Measurements from ENCODE around the gene BLMH. TPM values are rescaled to one million over a fixed set of nuclear protein-coding genes. Genes with fewer than 3 reads are reported as not detected.

The BLMH gene
- total RNA-seq, 4 donors from 2014 or later = 17.5 to 31.7 (median 27.1) TPM

DNA sequence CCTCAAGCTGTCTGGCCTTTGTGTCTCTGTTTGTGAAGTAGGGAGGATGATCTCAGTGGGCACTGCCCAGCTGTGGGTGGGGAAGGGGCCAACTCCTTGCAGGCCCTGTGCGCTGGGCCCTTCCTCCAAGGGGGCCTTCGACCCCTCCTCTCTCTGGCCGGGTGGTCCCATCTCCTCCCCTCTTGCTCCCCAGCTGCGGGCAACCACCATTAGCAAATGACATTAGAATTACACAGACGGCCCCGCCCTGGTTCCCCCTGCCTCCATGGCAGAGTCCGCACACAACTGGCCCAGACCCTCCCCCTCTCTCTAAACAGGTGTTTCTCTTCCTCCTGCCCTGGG, 53.8 kb downstream of the BLMH start:
- no peak for TF ChIP-seq POLR2A (IDR thresholded peaks at IDR 0.05)
- TF ChIP-seq CTCF (IDR thresholded peaks at IDR 0.05) = no peak
- Histone ChIP-seq H3K4me1 (peaks cover 14 to 23% of the 10 kb centered on the region in 2 donors), H3K27me3 (no peaks in the 10 kb centered on the region), H3K4me3 (replicated peaks in 1 of 3) (no peak overlapping the region), H3K36me3 (no peaks in the 10 kb centered on the region), H3K27ac (no peak overlapping the region), H3K9me3 (no peaks in the 10 kb centered on the region)
- DNase-seq = no peak
- intact Hi-C loops (cut with DNase I) = no loop called here
- 50 to 53% methylated on average over 7 of the region's 7 CpGs for WGBS, 2 donors

GRCh38 chr17:30237296-30238002, 54.3 kb downstream of the BLMH start:
- Histone ChIP-seq H3K4me1 (peaks cover 14 to 23% of the 10 kb centered on the region in 2 donors), H3K27me3 (no peaks in the 10 kb centered on the region), H3K36me3 (no peaks in the 10 kb centered on the region), H3K9me3 (no peaks in the 10 kb centered on the region), H3K4me3 (replicated peaks in 1 of 3) (no peak overlapping the region), H3K27ac (no peak overlapping the region)
- no peak for DNase-seq
- WGBS, 2 donors = 24 to 34% methylated on average over 19 to 20 of the region's 21 CpGs
- intact Hi-C loops (cut with DNase I) = no loop called here
- TF ChIP-seq CTCF (IDR thresholded peaks at IDR 0.05) = no peak
- TF ChIP-seq POLR2A (IDR thresholded peaks at IDR 0.05) = no peak

- H3K4me1 ChIP-seq = peaks cover 14 to 23% of the 10 kb centered on the region in 2 donors
- 6 to 11% methylated on average over 9 to 15 of the region's 20 CpGs for WGBS, 2 donors
- H3K4me3 ChIP-seq (replicated peaks in 1 of 3) = no peak overlapping the region
- no peaks in the 10 kb centered on the region for H3K36me3 ChIP-seq
- DNase-seq = peak; percentile 56 to 64
- intact Hi-C loops (cut with DNase I) = no loop called here
- no peaks in the 10 kb centered on the region for H3K9me3 ChIP-seq
- H3K27ac ChIP-seq = no peak overlapping the region
- no peaks in the 10 kb centered on the region for H3K27me3 ChIP-seq
- TF ChIP-seq POLR2A (IDR thresholded peaks at IDR 0.05) (no peak), CTCF (IDR thresholded peaks at IDR 0.05) (peak in 3 of 6 experiments; percentile 19 to 40 (median 40))
Measured at GRCh38 chr17:30236766-30237165, 55.0 kb downstream of the BLMH start.

DNA sequence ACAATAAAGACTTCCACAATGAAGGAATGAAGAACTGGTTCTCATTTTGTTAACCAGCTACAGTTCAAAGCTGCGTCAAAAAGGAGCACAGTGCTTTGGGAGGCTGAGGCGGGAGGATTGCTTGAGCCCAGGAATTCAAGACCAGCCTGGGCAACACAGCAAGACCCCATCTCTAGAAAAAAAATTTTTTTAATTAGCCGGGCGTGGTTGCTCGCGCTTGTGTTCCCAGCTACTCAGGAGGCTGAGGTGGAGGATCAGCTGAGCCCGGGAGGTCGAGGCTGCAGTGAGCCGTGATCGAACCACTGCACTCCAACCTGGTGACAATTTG, 55.5 kb downstream of the BLMH start:
- peaks cover 14 to 23% of the 10 kb centered on the region in 2 donors for H3K4me1 ChIP-seq
- WGBS, 2 donors = 71 to 85% methylated on average over 10 of the region's 10 CpGs

More for the DNA sequence above, 55.5 kb downstream of the BLMH start:
- peak overlapping the region in 1 of 3 donors; percentile 29 for H3K4me3 ChIP-seq (replicated peaks in 1 of 3)
- no peak for TF ChIP-seq POLR2A (IDR thresholded peaks at IDR 0.05)
- no peak for TF ChIP-seq CTCF (IDR thresholded peaks at IDR 0.05)
- no peak overlapping the region for H3K27ac ChIP-seq
- no peak for DNase-seq
- no peaks in the 10 kb centered on the region for H3K9me3 ChIP-seq
- no peaks in the 10 kb centered on the region for H3K36me3 ChIP-seq
- no peaks in the 10 kb centered on the region for H3K27me3 ChIP-seq
- intact Hi-C loops (cut with DNase I) = no loop called here

All from thyroid gland (tissue), 4 donors.